Measurements from ENCODE around the gene KCNQ2. TPM values are rescaled to one million over a fixed set of nuclear protein-coding genes. Genes with fewer than 3 reads are reported as not detected.

The KCNQ2 gene
- total and polyA plus RNA-seq, 2 experiments from 2014 or later, result 68.5 to 92.4 TPM

GRCh38 chr20:63363013-63363957 is 109.2 kb downstream of the KCNQ2 start:
- H3F3A ChIP-seq (replicated peaks; ENCODE audit: low read depth), result no peaks in the 10 kb centered on the region
- H3K4me1 ChIP-seq (ENCODE audit: insufficient read depth), result no peaks in the 10 kb centered on the region
- no peaks in the 10 kb centered on the region for H3K36me3 ChIP-seq (ENCODE audit: insufficient read depth)
- Mint-ChIP-seq H3K4me3 (peak overlapping the region; percentile 63; the same call in 2 of the 3 replicates), H3K36me3 (ENCODE audit: low read depth) (no peaks in the 10 kb centered on the region; the same call in 2 of the 3 replicates), H3K4me1 (peaks cover 14% of the 10 kb centered on the region), H3K27ac (no peak overlapping the region), H3K9me3 (no peaks in the 10 kb centered on the region), H3K27me3 (ENCODE audit: insufficient read depth, low read depth, poor library complexity) (peaks cover 26% of the 10 kb centered on the region)
- no peak overlapping the region for H3K4me2 ChIP-seq
- TF ChIP-seq ETS1 (IDR thresholded peaks at IDR 0.05) (no peak), STAT1 (IDR thresholded peaks at IDR 0.05; ENCODE audit: unreplicated experiment) (no peak), ZNF114 (CRISPR knock-in tag; IDR thresholded peaks at IDR 0.05) (no peak), CREB1 (CRISPR knock-in tag; IDR thresholded peaks at IDR 0.05; ENCODE audit: low read depth) (no peak), NANOG (IDR thresholded peaks at IDR 0.05; ENCODE audit: borderline replicate concordance) (no peak), REST (IDR thresholded peaks at IDR 0.05; ENCODE audit: unreplicated experiment) (no peak), ZNF331 (CRISPR knock-in tag; IDR thresholded peaks at IDR 0.05; ENCODE audit: low read depth) (no peak), CTCF (conservative IDR thresholded peaks at IDR 0.05; ENCODE audit: low read depth in 2 of 2) (no peak), EZH2phosphoT487 (IDR thresholded peaks at IDR 0.05; ENCODE audit: unreplicated experiment) (no peak), EZH2 (IDR thresholded peaks at IDR 0.05; ENCODE audit: low read depth, unreplicated experiment) (no peak)
- peaks cover 18% of the 10 kb centered on the region for H3K27me3 ChIP-seq (ENCODE audit: insufficient read depth)
- H3K4me3 ChIP-seq, result no peak overlapping the region
- no peak for DNase-seq (ENCODE audit: low spot score)
- ATAC-seq, result no peak
- no peaks in the 10 kb centered on the region for H4K20me1 ChIP-seq (replicated peaks; ENCODE audit: insufficient read depth)
- H2AFZ ChIP-seq, result no peak overlapping the region
- H3K9me2 ChIP-seq (ENCODE audit: insufficient read depth), result no peaks in the 10 kb centered on the region
- H3K79me2 ChIP-seq (replicated peaks; ENCODE audit: insufficient read depth), result no peaks in the 10 kb centered on the region
- H3K27ac ChIP-seq (ENCODE audit: low read depth), result no peak overlapping the region

All from GM23338 (cell line).